Right hindlimb (tissue), 1 donor: Measurements from ENCODE around the gene SLC4A2.

Source experiments
- DNase-seq: peaks from one replicate; pipeline ENCODE4 v3.0.0-alpha.2; 2018

The SLC4A2 gene

DNA sequence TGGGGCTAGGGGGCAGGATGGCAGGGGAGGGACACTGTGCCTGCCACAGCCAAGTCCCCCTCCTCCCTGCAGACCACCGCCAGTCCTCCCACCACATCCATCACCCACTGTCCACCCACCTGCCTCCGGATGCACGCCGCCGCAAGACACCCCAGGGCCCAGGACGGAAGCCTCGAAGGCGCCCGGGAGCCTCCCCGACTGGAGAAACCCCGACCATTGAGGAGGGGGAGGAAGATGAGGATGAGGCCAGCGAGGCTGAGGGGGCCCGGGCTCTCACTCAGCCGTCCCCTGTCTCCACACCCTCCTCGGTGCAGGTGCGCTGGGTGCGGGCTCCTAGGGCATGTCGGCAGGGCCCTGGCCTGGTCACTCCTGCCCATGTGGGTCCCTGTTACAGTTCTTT is 5.1 kb downstream of the SLC4A2 start:
- DNase-seq: no peak

DNA sequence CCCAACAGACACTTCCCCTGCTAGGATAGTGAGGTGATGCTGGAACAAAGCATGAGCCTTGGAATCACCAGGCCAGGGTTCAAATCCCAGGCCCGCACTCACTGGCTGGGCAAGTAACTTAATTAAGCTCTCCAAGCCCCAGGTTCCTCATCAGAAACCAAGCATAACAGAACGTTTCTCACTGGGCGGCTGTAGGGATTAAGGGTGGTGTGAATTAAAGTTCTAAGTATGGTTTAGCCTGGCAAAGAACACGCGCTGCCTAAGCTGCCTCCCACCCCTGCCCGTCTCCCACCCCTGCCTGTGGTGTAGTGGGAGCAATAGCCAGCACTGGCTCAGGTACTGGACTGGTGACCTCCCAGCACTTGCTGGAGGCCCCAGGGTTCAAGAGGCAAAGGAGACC is 5.6 kb downstream of the SLC4A2 start:
- DNase-seq: no peak

DNA sequence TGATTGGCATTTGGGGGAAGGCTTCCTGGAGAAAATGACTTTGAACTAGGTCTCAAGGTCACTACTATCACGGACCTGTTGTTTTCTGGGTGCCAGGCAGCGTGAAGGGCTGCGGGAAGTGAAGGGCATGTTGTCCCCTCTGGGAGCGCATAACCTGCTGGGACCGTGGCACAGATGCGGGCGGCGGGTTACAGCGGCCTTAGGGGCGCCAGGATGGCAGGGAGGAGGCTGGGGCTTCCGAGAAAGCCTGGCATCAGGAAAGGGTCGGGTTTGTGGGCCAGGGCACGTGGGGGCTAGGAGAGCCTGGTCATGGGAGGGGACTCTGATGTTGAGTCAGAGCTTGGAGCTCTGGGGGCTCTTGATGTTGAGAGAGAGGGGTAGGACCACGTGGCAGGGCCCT is 6.1 kb downstream of the SLC4A2 start:
- no peak for DNase-seq

DNA sequence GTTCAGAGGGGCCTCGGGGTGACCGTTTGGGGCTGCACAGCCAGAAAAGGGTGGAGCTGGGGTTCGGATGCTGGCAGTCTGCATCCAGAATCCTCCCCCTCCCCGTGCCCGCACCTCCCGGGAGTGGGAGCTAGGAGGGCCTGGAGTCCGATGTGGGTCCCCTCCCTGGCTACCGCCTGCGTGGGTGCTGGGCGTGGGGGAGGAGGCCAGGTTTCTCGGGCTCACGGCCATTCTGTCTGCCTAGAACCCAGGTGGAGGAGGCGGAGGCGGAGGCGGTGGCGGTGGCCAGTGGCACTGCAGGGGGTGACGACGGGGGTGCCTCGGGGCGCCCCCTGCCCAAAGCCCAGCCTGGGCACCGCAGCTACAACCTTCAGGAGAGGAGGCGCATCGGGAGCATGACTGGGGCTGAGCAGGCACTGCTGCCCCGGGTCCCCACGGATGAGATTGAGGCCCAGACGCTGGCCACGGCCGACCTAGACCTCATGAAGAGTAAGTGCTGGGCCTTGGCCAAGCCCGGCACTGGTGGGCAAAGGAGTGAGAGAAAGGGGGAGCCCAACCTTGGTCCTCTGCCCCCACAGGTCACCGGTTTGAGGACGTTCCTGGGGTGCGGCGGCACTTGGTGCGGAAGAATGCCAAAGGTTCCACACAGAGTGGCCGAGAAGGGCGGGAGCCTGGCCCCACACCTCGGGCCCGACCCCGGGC is 7.0 kb downstream of the SLC4A2 start:
- no peak for DNase-seq

DNA sequence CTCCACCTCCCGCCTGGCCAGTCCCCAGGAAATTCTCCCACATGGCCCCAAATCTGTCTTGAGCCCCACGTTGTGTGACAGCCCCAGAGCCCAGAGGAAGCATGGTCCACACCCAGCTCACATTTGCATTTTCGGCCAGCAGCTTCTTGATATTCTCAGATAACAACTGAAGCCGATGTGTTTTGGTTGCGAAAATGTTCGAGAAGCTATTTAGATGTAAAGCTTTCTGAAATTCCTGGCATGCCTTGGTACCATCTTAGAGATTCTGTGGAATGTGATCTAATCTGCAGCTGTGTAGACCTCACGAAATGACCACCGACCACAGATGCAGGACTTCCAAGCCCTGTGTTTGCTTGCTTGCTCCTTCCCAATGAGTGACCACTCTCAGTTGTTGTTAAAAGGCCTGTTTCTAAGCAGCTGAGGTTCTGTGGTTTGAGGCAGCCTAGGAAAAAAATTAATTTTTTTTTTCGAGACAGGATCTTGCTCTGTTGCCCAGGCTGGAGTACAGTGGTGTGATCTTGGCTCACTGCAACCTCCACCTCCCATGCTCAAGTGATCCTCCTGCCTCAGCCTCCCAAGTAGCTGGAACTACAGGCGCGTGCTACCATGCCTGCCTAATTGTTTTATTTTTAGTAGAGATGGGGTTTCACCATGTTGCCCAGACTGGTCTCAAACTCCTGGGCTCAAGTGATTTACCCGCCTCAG is 8.8 kb downstream of the SLC4A2 start:
- DNase-seq: no peak

DNA sequence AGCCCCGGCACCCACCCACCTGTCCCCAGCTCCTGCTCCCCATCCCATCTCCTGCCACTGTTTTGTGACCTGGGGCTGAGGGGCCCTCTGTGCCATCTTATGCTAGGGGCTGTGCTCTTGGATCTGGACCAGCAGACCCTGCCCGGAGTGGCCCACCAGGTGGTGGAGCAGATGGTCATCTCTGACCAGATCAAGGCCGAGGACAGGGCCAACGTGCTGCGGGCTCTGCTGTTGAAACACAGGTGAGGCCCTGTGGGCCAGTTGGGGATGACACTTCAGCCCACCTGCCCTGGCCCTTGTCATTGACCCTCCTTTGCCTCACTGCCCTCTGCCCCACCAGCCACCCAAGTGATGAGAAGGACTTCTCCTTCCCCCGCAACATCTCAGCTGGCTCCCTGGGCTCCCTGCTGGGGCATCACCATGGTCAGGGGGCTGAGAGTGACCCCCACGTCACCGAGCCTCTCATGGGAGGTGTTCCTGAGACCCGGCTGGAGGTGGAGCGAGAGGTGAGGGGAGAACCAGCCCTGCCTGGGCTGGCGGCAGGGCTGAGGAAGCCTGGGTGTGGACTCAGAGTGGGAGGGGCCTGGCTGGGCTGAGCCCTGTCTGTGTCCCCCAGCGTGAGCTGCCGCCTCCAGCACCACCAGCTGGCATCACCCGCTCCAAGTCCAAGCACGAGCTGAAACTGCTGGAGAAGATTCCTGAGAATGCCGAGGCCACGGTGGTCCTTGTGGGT is 10.6 kb downstream of the SLC4A2 start:
- DNase-seq: no peak

DNA sequence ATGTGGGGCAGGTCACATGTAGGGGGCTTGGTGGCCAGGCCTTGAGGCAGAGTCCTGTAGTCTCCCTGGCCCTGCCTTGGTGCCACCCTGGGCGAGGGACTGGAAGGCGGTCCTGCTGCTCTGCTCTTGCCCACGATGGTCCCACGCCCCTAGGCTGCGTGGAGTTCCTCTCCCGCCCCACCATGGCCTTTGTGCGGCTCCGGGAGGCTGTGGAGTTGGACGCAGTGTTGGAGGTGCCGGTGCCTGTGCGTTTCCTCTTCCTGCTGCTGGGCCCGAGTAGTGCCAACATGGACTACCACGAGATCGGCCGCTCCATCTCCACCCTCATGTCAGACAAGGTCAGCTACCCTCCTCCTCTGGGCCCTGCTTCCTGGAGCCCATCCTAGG is 11.2 kb downstream of the SLC4A2 start:
- DNase-seq: no peak

DNA sequence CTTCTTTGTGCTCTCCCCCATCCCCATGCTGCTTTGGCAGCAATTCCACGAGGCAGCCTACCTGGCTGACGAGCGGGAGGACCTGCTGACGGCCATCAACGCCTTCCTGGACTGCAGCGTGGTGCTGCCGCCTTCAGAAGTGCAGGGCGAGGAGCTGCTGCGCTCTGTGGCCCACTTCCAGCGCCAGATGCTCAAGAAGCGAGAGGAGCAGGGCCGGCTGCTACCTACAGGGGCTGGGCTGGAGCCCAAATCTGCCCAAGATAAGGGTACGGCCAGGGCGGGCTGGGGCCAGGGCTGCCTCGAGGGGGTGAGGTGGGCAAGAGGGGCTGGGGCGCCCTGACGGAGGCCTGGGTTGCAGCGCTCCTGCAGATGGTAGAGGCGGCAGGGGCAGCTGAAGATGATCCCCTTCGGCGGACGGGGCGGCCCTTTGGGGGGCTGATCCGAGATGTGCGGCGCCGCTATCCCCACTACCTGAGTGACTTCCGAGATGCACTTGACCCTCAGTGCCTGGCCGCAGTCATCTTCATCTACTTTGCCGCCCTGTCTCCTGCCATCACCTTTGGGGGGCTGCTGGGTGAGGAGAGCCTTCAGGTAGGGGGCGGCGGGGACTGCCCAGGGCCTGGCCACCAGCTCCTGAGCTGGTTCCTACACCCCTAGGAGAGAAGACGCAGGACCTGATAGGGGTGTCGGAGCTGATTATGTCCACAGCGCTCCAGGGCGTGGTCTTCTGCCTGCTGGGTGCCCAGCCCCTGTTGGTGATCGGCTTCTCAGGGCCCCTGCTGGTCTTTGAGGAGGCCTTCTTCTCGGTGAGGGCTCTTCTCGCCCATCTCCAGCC is 11.9 kb downstream of the SLC4A2 start:
- no peak for DNase-seq

DNA sequence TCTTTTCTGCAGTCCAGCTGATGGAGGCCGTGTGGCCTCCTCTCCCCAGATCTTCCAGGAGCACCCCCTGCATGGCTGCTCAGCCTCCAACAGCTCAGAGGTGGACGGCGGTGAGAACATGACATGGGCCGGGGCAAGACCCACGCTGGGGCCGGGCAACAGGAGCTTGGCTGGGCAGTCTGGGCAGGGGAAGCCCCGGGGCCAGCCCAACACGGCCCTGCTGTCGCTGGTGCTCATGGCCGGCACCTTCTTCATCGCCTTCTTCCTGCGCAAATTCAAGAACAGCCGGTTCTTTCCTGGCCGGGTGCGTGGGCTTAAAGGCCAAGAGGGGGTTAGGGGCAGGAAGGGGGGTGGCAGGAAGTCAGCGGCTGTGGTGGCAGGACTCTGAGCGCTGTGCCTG is 14.6 kb downstream of the SLC4A2 start:
- no peak for DNase-seq

DNA sequence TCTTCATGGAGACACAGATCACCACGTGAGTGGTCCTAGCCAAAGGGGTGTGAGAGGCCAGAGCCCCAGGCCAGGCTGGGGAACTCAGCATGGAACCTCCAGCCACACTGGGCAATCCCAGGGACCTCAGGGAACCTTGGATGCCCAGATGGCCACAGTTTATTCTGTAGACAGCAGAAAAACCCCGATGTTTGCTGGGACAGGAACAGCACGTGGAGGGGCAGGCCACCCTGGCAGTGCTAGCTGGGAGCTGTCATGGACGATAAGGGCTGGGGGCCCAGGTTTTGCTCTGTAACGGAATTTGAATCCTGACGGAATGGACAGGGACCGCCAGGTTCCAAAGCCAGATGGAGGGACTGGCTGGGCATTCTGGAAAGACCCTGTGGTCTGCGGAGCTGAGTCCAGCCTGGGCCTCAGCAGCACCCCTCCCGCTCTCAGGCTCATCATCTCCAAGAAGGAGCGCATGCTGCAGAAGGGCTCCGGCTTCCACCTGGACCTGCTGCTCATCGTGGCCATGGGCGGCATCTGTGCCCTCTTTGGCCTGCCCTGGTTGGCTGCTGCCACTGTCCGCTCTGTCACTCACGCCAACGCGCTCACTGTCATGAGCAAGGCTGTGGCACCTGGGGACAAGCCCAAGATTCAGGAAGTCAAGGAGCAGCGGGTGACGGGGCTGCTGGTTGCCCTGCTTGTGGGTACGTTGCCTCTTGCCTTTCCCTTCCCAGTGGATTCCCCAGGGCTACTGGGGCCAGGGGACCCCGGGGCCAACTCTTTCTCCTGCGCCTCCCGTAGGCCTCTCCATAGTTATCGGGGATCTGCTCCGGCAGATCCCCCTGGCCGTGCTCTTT is 15.7 kb downstream of the SLC4A2 start:
- no peak for DNase-seq

DNA sequence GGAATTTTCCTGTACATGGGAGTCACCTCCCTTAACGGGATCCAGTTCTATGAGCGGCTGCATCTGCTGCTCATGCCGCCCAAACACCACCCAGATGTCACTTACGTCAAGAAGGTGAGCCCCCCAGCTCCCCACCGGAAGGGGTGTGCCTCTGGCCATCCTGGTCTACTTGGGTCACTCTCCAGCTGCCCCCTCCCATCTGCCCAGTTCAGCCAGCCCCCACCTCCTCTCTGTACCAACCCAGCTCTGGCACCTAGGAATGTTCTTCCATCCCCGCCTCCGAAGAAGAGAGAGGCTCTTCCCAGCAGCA is 16.2 kb downstream of the SLC4A2 start:
- no peak for DNase-seq

DNA sequence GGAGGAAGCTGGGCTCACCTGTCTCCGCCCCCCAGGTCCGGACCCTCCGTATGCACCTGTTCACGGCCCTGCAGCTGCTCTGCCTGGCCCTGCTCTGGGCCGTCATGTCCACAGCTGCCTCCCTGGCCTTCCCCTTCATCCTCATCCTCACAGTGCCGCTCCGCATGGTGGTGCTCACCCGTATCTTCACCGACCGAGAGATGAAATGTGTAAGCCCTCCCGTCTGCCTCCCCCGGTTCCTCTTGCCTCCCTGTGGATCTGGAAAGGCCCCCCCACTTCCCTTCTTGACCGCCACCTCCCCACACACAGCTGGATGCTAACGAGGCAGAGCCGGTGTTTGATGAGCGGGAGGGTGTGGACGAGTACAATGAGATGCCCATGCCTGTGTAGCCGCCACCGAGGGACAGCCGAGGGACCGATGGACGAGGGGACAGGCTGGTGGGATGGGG is 16.6 kb downstream of the SLC4A2 start:
- DNase-seq: no peak

DNA sequence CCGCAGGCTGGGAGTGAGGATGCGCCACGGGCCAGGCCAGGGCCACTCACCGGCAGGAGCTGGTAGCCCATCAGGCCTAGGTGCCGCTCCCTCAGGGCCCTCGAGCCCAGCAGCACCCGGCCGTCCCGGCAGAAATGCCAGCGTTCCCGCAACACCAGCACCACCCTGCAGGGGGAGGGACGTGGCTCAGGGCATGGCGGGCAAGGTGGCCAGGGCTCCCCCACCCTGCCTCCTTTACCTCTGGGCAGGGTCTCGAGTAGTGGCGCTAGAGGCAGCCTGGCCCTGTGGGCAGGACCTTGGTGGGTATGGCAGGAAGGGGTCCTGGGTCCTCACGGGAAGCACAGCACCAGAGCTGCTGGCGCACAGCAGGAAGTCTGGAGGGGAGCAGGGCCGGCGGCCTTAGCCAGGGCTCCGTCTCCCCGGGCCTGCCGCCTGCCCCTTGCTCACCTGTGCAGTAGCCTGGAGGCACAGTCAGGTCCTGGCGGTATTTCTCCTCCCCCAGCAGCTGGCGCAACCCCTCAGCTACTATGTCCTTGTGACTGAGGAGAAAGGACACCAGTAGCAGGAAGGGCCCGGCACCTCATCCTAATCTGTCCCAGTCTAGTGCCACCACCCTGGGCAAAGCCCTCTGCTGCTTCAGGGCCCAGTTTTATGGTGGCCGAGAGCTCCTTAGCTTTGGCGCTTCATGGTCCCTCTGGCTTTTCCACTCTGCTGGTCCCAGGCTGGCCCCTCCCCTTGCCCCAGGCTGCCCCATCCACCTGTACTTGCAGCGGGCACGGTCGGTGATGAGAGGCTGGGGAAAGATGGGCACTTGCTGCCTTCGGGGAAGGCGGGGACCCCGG is 17.7 kb downstream of the SLC4A2 start:
- no peak for DNase-seq

DNA sequence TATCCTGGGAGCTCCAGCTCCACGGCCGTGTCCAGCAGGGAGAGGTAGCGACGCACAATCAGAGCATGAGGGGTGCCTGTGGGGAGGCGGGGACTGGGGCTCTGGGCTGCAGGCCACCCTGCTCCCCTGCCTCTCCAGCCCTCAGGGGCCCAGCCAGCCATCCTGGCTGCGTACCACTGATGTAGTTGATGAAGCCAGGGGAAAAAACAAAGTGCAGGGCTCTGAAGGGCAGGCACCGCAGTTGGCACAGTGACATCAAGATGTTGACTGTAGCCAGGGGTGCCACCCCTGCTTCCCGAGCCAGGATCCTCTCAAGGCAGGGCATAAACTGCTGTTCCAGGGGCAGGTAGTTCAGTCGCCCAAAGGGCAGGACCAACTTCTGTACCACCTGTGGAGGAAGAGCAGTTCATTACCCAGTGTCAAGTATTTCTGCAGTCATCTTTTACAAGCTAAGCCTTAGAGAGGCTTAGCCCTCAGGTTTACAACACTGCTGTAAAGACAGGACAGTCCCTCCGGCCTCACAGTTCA is 18.4 kb downstream of the SLC4A2 start:
- DNase-seq: no peak

DNA sequence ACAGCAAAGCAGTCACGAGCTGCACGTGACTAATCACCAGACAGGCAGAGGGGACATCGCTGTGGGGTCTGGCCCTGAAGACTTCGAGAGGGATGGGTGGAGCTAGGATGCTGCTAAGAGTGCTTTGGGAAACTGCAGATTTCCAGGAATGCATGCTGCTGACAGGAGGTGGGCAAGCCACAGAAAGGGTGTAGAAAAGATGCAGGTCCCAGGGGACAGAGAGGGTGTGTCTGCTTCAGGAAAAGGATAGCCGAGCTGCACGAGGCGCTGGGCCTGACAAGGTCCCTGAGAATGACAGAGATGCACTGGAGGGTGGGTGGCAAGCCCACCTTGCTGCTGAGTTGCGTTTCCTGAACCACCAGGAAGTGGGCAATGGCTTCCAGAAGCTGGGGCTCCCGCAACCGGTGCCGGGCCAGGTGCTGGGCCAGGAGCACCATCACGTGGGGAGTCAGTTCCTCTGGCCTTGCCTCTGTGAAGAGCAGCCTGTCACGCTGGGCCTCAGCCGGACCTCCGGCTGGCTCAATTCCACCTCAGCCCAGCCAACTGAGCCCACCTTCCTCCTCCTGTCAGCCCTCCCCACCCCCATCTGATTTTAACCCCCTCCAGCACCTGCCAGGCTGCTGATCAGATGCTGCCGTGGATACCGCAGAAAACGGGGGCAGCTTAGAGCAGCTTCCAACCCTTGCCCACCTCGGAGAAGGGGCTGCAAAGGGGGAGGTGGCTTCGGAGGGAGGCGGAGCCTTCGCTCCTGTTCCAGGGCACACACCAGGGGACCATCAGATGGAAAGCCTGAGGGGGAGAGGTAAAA is 19.0 kb downstream of the SLC4A2 start:
- DNase-seq: no peak

DNA sequence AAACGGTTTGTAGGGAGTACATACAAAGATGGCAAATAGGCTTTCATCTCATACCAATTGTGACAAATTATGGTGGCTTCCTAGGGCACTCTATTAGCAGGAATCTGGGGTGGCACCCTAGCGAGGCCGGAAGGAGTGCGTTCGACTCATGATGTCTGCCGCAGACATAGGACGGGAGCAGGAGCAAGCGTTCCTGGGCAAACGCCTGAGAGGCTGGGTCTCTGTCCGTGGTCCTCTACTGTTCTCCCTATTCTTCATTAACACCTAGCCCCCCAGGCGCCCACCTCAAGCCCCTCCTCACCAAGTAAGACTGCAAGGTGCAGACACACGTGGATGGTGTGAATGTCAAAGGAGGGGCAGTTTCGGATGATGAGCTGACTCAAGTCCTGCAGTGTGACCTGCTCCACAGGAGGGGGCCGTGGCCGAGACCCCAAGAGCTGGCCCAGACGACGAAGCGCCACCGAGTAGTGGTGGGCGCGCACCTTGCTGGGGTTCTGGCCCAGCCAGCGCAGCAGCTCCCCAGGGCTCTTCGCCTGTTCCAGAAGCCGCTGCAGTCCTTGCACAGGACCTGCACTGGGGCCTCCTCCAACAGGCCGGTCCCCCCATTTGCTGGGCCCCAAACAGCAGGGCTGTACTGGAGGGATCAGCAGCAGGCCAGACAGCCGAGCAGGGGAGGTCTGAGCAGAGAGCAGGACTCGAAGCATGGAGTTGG is 20.0 kb downstream of the SLC4A2 start:
- no peak for DNase-seq

DNA sequence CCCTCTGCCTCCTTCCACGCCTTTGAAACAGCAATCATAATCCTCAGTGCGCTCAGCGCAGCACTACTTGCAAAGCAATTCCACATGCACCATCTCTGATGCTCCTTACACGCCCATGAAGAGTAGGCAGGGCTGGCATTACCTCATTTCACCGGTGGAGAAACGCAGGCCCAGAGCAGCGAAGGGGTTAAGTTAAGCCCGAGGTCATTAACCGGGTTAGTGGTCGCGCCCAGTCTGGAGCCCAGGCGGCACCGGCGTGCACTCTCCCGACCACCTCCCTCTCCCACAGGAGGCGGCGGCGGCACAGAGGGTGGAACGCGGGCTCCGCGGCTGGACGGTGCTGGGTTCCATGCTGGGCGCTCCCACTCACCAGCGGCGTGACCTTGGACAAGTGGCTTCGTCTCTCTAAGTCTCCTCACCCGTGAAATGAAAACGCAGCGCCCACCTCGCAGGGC is 20.7 kb downstream of the SLC4A2 start:
- DNase-seq: no peak

DNA sequence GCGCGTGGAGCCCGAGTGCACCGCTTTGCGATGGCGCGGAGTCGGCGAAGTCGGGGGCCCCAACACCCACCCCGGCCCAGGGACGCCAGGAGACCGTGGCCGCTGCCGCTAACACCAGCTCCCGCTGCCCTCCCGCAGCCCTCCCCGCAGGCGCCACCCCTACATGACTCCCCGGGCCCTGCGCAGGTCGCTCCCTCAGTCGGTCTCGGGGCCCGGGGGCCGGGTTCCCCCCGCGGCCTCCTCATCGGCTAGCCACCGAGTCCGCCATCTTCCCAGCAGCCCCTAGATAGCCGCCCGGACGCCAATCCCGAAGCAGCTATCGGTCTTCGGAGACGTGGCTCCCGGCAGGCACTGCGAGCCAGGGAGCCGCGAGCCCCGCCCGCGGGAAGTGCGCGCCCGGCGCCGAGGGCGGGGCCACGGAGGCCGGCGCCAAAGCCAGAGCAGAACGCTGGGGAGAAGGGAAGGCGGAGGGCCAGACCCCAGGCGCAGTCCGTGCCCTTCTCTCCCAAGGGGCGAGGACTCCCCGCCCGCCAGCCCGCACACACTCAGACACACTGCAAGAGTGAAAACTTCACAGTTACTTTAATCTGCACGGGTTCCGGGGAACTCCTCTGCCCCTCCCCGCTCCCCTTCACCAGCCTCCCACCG is 21.3 kb downstream of the SLC4A2 start, which contains the start of gene FASTK:
Gene FASTK, minus strand, starts transcription at position 288 of the 648 bp plus-strand sequence. Its CDS starts 43 bp downstream, at position 245.
- peak; percentile 94 for DNase-seq
